GM18873 (cell line): ENCODE results near the gene GAREM2.

ENCODE experiments used
- ATAC-seq: cut with Tn5 transposase; IDR thresholded peaks from one replicate; pipeline ENCODE4 v1.9.1; 2021; ENCODE audit warnings: mild to moderate bottlenecking, moderate library complexity, moderate number of reproducible peaks; ENCODE audit not compliant: unreplicated experiment, low FRiP score

GAREM2 gene

DNA sequence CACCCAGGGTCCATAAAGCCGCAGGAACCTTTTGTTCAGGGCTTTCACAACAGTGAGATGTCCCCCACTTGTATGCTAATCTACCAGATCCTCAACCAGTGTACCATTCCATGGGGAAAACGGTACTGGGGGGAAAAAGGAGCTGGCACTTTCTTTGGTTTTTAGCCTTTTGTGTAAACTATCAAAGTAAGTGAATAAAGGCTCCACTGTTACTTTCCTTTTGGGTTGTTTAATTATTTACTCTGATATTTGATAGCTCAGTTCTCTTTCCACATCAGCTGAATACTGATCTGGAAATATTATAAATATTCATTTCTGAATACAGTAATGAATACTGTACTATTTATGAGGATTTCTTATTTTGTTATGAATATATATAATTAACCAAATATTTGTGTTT, 51.2 kb downstream of the GAREM2 start:
- ATAC-seq: no peak

DNA sequence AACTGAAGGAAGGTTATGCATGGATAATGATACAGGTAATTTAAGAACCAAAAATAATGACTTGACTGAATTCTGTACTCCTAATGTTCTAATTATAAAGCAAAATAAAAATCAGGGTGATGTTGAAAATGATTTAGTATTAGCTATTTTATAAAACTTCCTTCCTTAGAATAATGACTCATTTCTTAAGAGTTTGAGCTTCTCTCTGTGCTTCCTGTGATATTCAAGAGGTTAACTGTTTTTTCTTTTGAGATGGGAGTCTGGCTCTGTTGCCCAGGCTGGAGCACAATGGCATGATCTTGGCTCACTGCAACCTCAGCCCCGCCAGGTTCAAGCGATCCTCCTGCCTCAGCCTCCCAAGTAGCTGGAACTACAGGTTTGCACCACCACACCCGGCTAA, 56.7 kb downstream of the GAREM2 start:
- ATAC-seq: no peak

DNA sequence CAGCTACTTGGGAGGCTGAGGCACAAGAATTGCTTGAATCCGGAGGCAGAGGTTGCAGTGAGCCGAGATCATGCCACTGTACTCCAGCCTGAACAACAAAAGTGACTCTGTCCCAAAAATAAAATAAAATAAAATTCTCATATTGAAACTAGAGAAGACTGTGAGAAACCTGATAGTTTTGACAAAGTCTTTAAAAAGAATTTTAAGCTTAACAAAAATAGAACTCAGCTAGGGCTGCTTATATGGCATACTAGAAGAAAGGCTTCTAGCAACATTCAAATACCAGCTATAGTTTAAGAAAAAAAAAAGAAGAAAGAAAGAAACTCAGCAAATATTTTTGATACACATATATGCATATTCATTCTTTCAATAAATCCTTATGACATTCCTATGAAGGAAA, 57.9 kb downstream of the GAREM2 start:
- no peak for ATAC-seq

DNA sequence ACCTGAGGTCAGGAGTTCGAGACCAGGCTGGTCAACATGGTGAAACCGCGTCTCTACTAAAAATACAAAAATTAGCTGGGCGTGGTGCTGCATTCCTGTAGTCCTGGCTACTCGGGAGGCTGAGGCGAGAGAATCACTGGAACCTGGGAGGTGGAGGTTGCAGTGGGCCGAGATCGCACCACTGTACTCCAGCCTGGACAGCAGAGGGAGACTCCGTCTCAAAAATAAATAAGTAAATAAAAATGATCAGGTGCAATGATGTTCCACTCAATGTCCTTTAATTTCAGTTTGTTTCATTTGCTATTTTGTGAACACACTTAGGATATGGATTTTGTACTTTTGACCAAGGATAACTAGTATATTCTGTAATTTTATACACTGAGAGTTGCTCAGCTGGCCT, 62.2 kb downstream of the GAREM2 start:
- no peak for ATAC-seq

DNA sequence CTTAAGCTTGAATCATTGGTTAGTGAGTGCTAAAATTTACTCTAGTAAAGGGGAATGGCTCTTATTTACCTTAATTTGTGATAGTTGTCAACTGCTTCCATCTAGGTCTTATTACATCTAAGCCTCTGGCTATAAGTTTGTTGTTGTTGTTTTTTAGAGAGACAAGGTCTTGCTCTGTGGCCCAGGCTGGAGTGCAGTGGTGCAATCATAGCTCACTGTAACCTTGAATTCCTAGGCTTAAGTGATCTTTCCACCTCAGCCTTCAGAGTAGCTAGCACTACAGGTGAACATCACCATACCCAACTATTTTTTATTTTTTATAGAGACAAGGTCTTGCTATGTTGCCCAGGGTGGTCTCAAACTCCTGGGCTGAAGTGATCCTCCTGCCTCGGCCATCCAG, 65.0 kb downstream of the GAREM2 start:
- no peak for ATAC-seq

DNA sequence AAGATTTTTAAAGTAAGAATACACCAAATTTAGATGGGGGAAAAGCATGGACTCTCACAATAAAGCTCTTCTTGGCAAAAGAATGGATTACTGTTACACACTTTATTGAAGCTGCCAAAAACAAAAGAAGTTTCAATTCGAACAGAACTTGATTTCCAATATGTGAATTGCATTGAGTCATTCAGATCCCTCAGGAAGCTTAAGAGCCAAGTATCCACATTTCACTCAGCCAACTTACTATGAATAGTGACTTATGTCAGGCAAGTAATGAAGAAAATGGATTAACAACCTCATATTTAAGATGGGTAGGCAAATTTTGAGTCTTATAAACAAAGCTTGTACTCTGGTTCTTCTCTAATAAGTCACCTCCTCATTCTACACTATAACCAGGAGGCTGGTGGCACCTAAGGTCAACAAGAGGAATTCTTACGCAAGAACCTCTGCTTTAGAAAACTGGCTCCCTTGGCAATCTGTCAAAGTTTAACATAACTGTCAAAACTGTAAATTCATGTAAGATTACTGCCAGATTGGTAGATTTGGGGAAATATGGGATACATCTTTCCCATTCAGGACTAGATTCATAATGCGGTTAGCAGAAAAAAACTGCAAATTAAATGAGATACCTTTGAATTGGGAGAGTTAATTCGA, 65.5 kb downstream of the GAREM2 start:
- ATAC-seq: no peak
